Thoracic aorta (tissue), 2 donors: ENCODE measurements around the gene RGS7. TPM values are rescaled to one million over a fixed set of nuclear protein-coding genes. Genes with fewer than 3 reads are reported as not detected.

Experiments
- ATAC-seq: fragments of 150-250 bp; one replicate; pipeline ENCODE4 v1.8.0; 2017; ENCODE audit warnings: low read depth; ENCODE audit not compliant: insufficient number of reproducible peaks, low FRiP score
- DNase-seq: peaks from one replicate; pipeline ENCODE4 v3.0.0-alpha.2; 2020; ENCODE audit warnings: low spot score
- H3K27ac ChIP-seq, 2 donors: fragments of 200-600 bp; sonication (generic); 1 replicate in 1 of 2; 2 replicates in 1 of 2; pipeline ENCODE4 v1.5.1; 2016; ENCODE audit warnings: mild to moderate bottlenecking in 2 of 2, moderate library complexity in 2 of 2
- H3K27me3 ChIP-seq: fragments of 200-600 bp; sonication (generic); replicated peaks from 2 replicates; pipeline ENCODE4 v1.6.0; 2016; ENCODE audit warnings: mild to moderate bottlenecking; ENCODE audit not compliant: insufficient read depth
- H3K36me3 ChIP-seq: fragments of 200-600 bp; sonication (generic); one replicate; pipeline ENCODE4 v1.5.1; 2016
- H3K4me1 ChIP-seq, 2 donors: fragments of 200-600 bp; sonication (generic); 1 replicate in 1 of 2; 2 replicates in 1 of 2; pipeline versions ENCODE4 v1.5.1 to v1.6.0; 2016; ENCODE audit warnings: low read depth in 2 of 2, mild to moderate bottlenecking in 1 of 2; ENCODE audit not compliant: control insufficient read depth in 1 of 2
- H3K4me3 ChIP-seq: fragments of 200-600 bp; sonication (generic); 2 replicates; pipeline ENCODE4 v1.5.1; 2016; ENCODE audit warnings: mild to moderate bottlenecking
- H3K9me3 ChIP-seq: fragments of 200-600 bp; sonication (generic); 2 replicates; pipeline ENCODE4 v1.5.1; 2016
- total RNA-seq, 2 donors: library from RNA; depleted of rRNA; stranded (reverse); fragments of >200 nt; gene quantifications; one replicate each; pipeline versions ENCODE4 v1.1.0 to v1.2.3, GENCODE V29; 2016
- TF ChIP-seq, protein P1 (sequence below): fragments of 200-600 bp; sonication (generic); IDR thresholded peaks from one replicate; pipeline ENCODE4 v1.5.1; 2019; ENCODE audit warnings: antibody characterized with exemption

Gene RGS7
- total RNA-seq, 2 donors from 2014 or later, result not detected

DNA sequence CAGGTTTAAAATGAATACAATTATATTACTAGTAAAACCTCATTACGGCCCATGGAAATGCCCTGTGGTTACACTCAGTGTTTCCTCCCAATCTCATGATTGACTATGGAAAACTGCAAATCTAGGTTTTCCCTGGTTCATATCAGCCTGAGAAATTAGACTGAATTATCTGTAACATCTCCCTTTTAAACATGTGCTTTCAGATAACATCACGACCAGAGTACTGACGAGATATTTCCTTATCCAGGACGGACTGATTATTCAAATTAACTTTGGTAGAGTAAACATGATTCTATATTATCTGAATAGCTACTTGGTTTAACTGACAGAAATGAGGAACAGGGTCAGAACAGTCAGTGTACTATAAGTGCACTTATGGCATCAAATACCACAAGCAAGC lies 82.3 kb downstream of the RGS7 start:
- no peaks in the 10 kb centered on the region for H3K4me1 ChIP-seq
- no peak for ATAC-seq
- no peak overlapping the region for H3K27ac ChIP-seq
- no peak overlapping the region for H3K4me3 ChIP-seq
- no peaks in the 10 kb centered on the region for H3K9me3 ChIP-seq
- DNase-seq, result no peak
- H3K27me3 ChIP-seq, result no peaks in the 10 kb centered on the region
- TF ChIP-seq, protein P1, sequence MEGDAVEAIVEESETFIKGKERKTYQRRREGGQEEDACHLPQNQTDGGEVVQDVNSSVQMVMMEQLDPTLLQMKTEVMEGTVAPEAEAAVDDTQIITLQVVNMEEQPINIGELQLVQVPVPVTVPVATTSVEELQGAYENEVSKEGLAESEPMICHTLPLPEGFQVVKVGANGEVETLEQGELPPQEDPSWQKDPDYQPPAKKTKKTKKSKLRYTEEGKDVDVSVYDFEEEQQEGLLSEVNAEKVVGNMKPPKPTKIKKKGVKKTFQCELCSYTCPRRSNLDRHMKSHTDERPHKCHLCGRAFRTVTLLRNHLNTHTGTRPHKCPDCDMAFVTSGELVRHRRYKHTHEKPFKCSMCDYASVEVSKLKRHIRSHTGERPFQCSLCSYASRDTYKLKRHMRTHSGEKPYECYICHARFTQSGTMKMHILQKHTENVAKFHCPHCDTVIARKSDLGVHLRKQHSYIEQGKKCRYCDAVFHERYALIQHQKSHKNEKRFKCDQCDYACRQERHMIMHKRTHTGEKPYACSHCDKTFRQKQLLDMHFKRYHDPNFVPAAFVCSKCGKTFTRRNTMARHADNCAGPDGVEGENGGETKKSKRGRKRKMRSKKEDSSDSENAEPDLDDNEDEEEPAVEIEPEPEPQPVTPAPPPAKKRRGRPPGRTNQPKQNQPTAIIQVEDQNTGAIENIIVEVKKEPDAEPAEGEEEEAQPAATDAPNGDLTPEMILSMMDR, result no peak
- no peaks in the 10 kb centered on the region for H3K36me3 ChIP-seq

DNA sequence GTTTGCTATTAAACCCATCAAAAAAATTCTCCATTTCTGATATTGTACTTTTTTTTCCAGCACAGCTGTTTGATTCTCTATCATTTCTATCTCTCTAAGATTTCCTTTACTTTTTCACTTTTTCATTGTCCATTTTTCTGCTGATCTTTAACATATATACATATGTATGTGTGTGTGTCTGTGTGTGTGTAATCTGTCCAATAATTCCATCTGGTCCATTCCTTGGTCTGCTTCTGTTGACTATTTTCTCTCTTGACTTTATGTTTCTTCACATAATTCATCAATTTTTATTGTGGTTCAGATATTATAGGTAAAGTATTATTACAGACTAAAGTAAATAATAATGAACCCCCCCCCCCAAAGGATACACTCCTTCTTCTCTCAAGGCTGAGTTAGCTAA lies 84.2 kb downstream of the RGS7 start:
- ATAC-seq, result no peak
- H3K36me3 ChIP-seq, result no peaks in the 10 kb centered on the region
- H3K27me3 ChIP-seq, result no peaks in the 10 kb centered on the region
- TF ChIP-seq, protein P1, result no peak
- no peaks in the 10 kb centered on the region for H3K9me3 ChIP-seq
- no peak overlapping the region for H3K4me3 ChIP-seq
- H3K27ac ChIP-seq, result no peak overlapping the region
- no peak for DNase-seq
- H3K4me1 ChIP-seq, result no peaks in the 10 kb centered on the region

DNA sequence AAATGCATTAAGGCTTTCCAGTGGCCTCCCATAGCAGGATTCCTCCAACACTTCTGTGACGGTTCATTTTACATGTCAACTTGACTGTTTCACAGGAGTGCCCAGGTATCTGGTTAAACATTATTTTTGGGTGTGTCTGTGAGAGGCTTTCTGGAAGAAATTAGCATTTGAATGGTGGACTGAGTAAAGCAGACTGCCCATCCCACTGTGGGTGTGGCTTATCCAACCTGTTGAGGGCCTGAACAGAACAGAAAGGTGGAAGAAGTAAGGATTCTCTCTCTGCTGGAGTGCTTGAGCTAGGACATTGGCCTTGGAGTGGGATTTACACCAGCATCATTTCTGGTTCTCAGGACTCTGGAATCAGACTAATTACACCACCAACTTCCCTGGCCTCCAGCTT lies 85.6 kb downstream of the RGS7 start:
- Histone ChIP-seq H3K27me3 (no peaks in the 10 kb centered on the region), H3K4me1 (no peaks in the 10 kb centered on the region), H3K4me3 (no peak overlapping the region), H3K36me3 (no peaks in the 10 kb centered on the region), H3K27ac (no peak overlapping the region), H3K9me3 (no peaks in the 10 kb centered on the region)
- DNase-seq, result no peak
- ATAC-seq, result no peak
- TF ChIP-seq, protein P1, result no peak

DNA sequence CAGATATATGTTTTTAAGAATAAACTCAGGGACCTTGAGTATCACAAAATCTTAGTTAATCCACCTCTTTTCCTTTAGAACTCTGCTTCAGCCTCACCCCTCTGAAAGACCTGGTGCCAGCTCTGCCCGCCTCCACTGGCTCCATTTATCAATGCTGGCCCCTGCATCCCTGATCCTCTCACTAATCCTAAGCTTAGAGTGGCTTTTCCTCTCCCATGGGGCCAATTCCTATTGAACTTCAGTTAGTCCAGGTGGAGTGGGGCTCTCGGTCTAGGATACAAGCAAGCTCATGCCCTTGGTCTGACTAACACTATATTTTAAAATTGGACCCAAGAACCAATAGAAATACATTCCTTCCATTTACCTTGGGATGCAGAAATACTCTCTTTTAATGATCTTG lies 87.0 kb downstream of the RGS7 start:
- no peak for ATAC-seq
- Histone ChIP-seq H3K27me3 (no peaks in the 10 kb centered on the region), H3K4me1 (no peaks in the 10 kb centered on the region), H3K36me3 (no peaks in the 10 kb centered on the region), H3K27ac (no peak overlapping the region), H3K4me3 (no peak overlapping the region), H3K9me3 (no peaks in the 10 kb centered on the region)
- TF ChIP-seq, protein P1, result no peak
- DNase-seq, result no peak

DNA sequence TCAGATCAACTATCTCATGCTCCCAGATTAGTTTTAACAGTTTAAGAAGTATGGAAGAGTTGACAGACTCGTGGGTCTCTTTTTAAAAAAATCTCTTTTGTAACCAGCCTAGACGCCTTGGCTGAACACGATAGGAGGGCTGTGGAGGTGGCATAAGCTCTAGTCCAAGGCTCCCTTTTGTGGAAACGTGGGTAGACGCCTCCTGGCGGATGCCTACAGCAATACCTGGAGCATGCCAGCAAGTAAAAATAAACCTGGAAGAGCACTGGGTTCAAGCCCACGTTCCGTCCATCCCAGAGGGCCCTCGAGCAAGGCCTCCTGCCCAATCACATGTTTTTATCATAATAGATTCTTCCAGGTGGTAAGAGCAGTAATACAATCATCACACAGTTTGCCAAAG lies 87.9 kb downstream of the RGS7 start:
- Histone ChIP-seq H3K4me3 (no peak overlapping the region), H3K27ac (no peak overlapping the region), H3K27me3 (no peaks in the 10 kb centered on the region), H3K4me1 (no peaks in the 10 kb centered on the region), H3K9me3 (no peaks in the 10 kb centered on the region), H3K36me3 (no peaks in the 10 kb centered on the region)
- ATAC-seq (no peak), DNase-seq (no peak)
- TF ChIP-seq, protein P1, result no peak
